ENCODE results near the gene RRP36.

DNA sequence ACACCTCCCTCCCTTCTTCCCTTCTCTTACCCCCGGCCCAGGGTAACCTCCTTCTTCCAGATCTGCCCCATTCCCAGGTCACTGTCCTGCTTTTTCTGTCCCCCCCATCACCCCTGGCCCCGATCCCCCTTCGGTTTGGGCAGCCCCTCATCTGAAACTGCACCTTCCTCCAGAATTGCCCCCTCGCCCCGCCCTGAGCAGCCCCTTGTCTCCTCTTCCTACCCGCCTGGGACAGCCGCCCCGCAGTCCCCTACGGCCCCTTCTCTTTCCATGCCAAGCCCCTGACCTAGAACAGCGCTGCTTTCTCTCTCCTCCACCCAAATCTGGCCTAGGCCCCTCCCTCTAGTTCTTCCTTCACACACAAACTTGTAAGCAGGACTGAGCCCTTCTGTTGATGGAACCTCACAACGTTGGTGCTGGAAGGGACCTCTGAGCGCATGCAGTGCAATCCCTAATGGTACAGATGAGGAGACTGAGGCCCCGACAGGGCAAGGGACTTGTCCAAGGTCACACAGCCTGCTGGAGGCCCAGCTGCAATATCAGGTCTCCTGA, 36.4 kb upstream of the RRP36 start:
- no peak for TF ChIP-seq CTCF (IDR thresholded peaks at IDR 0.05; ENCODE audit: insufficient read depth, low read length)
- TF ChIP-seq POLR2AphosphoS5 (IDR thresholded peaks at IDR 0.05; ENCODE audit: low read depth), result no peak
- no peak for TF ChIP-seq REST (IDR thresholded peaks at IDR 0.05; ENCODE audit: insufficient replicate concordance, low read depth)

Data from HL-60 (cell line).